Fibroblast of villous mesenchyme (primary cell): ENCODE data around the gene HOMER3. TPM values are rescaled to one million over a fixed set of nuclear protein-coding genes. Genes with fewer than 3 reads are reported as not detected.

ENCODE experiments used
- DNase-seq: peaks from one replicate; pipeline ENCODE4 v3.0.0-alpha.2; 2010; ENCODE audit warnings: low read depth
- H3K4me3 ChIP-seq: 2 replicates; pipeline ENCODE4 v1.5.1; 2011; ENCODE audit warnings: low read depth, mild to moderate bottlenecking, low read length
- CTCF ChIP-seq: IDR thresholded peaks from 2 replicates; pipeline ENCODE4 v1.5.1; 2012; ENCODE audit warnings: low read depth, mild to moderate bottlenecking, low read length; ENCODE audit not compliant: insufficient read depth
- total RNA-seq: library from RNA; depleted of rRNA; stranded (reverse); fragments of >200 nt; gene quantifications from 2 replicates; pipeline ENCODE4 v1.2.3, GENCODE V29; 2012

HOMER3 gene
- total RNA-seq, 1 donor: 58.3 TPM

GRCh38 chr19:18893587-18894253 is 47.3 kb downstream of the HOMER3 start:
- DNase-seq: no peak
- no peak for TF ChIP-seq CTCF
- H3K4me3 ChIP-seq: no peak overlapping the region

GRCh38 chr19:18889949-18890745 is 50.9 kb downstream of the HOMER3 start:
- no peak for TF ChIP-seq CTCF
- H3K4me3 ChIP-seq: no peak overlapping the region
- no peak for DNase-seq

GRCh38 chr19:18886972-18887371 is 54.0 kb downstream of the HOMER3 start:
- no peak overlapping the region for H3K4me3 ChIP-seq
- TF ChIP-seq CTCF: no peak
- no peak for DNase-seq

GRCh38 chr19:18883526-18884304 is 57.3 kb downstream of the HOMER3 start:
- H3K4me3 ChIP-seq: no peak overlapping the region
- no peak for TF ChIP-seq CTCF
- no peak for DNase-seq

GRCh38 chr19:18881491-18881890 is 59.5 kb downstream of the HOMER3 start:
- H3K4me3 ChIP-seq: no peak overlapping the region
- DNase-seq: no peak
- TF ChIP-seq CTCF: no peak

- H3K4me3 ChIP-seq: no peak overlapping the region
- TF ChIP-seq CTCF: no peak
- no peak for DNase-seq
Measured at GRCh38 chr19:18879579-18880373, 61.2 kb downstream of the HOMER3 start.
